GM21717 (cell line): ENCODE results near the gene GALNT4.

ENCODE experiments used
- ATAC-seq: cut with Tn5 transposase; IDR thresholded peaks from one replicate; pipeline ENCODE4 v1.9.1; 2021; ENCODE audit warnings: mild to moderate bottlenecking, moderate library complexity; ENCODE audit not compliant: unreplicated experiment

The GALNT4 gene

DNA sequence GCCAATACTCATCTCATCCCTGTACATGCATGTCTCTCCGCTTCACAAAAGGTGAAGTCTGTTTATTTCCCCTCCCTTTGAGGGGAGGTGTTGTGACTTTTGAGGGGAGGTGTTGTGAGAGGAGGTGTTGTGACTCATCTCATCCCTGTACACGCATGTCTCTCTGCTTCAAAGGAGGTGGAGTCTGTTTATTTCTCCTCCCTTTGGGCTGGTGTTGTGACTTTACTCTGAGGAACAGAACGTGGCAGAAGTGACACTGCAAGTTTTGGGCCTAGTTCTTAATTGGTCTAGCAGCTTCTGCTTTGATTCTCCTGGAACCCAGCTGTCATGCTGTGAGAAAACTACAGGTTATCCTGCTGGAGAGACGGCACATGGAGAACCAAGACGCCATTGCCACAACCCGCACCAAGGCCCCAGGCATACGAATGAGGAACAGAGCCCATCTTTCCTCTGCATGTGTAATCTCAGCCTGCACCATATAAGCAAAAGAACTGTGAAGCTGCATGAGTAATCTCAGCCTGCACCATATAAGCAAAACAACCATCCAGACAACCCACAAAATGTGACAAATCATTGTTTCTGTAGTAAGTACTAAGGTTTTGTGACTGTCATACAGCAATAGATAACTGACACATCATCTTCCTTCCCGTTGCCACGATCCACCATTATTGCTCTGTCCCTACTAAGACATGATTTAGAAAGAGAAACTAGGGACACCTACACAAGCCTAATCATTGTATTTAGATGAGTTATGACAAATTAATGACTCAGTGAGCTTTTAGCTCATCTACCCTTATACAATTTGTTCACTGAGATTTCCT is 30.0 kb downstream of the GALNT4 start:
- peak; percentile 67 for ATAC-seq

DNA sequence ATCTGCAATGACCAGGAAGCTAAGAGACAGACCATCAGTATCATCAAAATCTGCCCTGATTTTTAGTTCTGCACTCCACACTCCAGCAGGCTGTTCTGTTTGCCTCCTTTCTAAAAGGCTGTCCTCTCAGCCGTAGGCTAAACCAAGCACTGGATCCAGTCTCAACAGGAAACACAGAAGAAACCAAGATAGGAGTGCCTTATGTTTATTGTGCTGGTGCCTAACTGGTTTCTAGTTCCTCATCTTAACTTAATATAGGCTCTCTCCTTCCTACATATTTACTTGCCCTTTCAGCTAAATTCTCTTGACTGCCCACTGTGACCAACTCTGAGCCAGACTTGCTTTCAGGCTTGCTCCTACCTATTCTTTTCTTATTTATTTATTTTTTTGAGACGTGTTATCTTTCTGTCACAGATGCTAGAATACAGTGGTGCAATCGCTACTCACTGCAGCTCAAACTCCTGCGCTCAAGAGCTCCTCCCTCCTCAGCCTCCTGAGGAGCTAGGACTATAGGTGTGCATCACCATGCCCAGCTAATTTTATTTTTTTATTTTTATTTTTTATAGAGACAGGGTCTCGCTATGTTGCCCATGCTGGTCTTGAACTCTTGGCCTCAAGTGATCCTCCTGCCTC is 30.8 kb downstream of the GALNT4 start:
- no peak for ATAC-seq

DNA sequence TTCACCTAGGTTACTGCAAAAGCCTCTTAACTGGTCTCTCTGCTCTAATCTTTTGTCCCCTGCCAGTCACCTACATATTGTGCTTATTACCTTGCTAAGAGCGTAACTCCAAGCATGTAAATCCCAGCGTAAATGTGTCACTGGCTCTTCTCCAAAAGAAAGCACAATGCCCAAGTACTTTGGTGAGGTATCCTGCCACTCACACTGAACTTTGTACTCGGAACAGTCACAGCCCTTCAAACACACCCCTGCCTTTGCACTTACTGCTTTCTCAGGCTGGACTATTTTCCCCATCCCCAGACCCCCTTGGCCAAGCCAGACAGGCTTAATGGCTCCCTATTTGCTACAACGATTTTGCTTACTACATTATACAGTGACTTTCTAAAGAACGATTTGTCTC is 31.7 kb downstream of the GALNT4 start:
- ATAC-seq, result no peak

DNA sequence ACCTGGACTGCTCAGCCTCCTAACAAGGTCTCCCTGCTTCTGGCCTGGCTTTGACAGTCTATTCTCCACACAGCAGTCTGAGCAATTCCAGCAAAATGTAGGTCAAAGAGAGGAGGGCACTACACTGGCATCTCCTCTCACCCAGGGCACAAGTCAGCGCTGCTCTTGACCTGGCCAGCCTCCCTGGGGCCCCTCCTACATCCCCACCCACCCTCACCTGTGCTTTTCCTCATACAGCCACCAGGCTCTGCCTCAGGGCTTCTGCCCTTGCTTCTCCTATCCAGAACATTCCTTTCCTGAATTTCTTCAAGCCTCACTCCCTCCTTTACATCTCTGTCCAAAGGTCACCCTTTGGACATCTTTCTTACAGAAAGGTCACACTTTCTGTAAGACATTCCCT is 33.7 kb downstream of the GALNT4 start:
- ATAC-seq, result no peak

DNA sequence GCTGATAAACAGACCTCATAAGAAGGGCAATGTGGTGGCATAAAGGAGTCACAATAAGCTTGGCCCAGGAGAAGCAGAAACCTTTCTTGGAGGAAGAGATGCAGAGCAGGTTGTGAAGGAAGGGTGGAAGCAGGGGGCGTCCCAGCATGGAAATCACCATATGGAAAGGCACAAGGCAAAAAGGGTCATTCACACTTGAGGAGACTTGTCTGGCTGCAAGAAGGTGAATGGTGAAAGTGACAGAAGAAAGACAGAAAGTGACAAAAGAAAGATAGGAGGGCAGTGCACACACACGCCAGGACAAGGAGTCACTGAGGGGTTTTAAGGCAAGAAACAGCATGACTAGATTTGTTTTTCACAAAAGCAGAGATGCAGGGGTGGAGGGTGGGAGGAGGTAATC is 38.3 kb downstream of the GALNT4 start:
- ATAC-seq, result no peak

DNA sequence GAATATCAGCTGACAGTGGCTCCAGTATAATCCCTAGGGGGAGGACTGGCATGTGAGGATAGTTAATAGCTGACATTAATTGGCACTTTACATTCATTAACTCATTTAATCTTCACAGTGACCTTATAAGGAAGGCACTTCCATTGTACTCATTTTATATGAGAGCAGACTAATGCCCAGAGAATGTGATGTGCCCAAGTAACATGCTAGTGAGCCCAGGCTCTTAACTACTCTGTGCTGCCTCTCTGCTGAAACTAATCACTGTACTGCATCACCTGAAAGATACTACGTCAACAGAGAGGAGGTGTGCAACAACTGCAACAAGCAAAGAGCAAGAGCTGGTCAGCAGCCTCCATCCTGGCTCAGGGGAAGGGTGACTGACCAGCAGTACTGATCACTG is 40.1 kb downstream of the GALNT4 start:
- no peak for ATAC-seq

DNA sequence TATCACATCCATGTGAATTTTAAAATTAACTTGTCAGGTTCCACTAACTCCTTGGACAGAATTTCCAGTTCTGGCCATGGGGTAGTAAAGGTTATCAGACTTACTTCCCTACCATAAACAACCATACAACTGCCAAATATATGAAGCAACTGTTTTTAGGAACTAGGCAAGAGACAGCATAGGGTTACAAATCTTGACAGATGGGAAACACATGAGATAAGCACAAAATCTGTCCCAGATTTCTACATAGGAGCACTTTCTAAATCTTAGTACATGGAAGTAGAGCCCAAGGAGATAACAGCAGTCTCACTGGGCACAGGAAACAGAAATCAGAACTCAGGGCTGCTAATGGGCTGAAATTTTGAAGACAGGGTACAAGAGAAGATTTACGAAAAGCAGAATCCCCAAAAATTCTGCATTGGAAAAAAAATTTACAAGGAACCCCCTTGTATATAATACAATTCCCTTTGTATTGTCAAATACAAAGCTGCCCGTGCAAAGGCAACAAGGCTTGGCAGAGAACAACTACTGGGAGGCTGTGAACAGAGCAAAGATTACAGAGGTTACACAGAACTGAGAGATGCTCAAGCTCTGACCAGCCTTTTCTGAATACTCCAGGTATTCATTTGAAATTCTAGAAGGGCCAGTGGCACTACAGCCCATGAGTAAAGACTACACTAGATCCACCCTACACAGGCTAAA is 43.2 kb downstream of the GALNT4 start:
- no peak for ATAC-seq

DNA sequence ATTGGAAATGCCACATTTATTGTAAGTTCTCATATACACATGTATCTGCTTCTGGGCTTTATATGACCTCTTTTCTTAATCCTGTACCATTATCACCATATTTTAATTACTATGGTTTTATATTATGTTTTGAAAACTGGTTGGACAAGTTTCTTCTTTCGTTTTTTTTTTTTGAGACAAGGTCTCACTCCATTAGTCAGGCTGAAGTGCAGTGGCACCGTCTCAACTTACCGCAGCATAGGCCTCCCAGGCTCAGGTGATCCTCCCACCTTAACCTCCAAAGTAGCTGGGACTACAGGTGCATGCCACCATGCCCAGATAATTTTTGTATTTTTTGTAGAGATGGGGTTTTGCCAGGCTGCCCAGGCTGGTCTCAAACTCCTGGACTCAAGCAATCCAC is 44.6 kb downstream of the GALNT4 start:
- ATAC-seq, result no peak

DNA sequence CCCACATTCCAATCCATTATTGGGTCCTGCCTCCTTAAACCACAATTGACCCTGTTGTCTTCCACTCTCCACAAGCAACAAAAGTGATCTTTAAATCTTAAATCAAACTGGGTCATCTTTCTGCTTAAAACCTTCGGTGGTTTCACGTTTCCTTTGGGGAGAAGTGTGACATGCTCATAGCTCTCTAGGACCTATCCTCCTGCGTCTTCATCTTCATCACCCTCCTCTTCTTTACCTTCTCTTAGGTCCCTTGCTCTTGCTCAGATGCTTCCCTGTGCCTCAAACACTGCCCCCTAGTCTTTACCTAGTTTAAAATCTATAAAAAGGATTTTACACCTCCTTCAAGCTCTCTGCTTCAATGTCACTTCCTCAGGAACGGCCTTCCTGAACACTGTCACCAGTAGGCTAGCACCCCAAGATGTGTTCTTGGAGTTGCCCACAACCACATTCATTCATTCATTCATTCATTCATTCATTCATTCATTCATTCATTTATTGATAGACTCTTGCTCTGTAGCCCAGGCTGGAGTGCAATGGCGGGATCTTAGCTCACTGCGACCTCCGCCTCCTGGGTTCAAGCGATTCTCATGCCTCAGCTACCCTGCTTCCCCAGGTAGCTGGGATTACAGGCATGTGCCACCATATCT is 46.8 kb downstream of the GALNT4 start:
- ATAC-seq, result no peak

DNA sequence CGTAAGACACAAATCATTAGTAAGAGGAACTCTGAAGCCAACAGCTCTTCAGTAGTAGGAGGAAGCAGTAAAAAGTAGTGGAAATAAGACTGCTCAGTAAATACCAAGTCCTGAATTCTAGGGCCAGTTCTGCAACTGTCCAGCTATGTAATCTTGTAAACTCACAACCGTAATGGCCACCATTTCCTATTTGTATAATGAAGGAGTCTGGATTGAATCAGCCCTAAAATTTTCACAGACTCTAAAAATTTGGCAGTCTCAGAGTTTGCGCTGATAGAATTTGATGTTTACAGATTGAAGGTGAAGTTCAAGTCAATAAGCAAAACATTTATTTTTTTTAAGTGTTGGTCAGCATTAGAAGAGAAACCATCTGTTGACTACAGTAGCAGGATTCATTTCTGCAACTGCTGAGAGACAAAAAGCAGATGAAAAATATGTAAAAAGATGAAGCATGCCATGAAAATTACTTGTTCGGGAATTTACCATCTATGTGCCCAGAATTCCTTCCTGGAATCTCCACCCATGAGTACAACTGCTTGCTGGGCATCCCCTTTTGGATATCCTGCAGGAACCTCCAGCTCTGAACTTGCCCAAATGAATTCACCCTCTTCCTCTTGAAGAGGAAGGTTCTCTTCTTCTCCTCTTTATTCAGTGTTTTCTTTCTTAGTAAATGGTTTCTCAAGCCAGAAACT is 47.5 kb downstream of the GALNT4 start:
- no peak for ATAC-seq

DNA sequence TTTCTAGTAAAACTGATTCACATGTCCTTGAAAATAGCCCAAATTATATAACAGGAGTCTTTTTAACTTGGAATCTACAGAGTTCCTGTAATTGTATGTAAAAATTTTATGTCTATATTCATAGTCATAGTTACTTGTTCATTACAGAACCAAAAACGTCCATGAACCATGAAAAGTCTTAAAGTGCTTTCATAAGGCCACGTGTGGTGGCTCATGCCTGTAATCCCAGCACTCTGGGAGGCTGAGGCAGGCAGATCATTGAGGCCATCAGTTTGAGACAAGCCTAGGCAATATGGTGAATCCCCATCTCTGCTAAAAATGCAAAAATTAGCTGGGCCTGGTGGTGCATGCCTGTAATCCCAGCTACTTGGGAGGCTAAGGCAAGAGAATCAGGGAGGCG is 48.4 kb downstream of the GALNT4 start:
- ATAC-seq, result no peak

DNA sequence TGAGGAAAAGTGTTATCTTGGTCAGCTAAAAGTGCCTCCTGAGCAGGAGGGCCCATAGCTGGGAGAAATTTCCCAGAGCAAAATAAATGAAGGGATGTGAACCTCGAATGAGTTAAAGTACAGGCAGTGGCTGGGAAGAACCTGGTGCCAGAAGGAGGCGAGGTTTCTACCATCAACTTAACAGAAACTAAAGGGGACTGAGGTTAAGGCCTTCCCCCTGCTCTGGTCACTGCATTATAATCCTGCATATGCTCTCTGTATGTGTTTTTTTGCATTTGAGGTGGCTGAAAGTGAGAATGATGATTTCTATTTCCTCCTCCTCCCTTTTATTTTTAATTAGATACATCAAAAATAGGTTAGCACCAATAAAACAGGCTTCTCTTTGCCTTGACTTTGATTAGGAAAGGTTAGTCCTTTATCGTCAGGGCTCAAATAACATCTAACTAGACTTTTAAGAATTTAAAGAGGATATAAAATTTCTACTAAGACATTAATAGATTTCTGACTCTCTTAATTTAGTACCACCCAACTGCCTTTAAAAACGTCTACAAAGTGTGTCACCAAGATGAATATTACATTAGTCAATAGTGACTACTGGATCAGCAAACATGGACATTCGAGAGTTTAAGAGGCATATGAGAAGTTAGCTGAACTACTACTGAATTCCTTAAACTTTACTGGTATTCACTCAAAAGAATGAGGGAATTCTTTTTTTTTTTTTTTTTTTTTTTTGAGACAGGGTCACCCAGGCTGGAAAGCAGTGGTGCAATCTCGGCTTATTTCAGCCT is 49.2 kb downstream of the GALNT4 start:
- ATAC-seq, result peak; percentile 42

DNA sequence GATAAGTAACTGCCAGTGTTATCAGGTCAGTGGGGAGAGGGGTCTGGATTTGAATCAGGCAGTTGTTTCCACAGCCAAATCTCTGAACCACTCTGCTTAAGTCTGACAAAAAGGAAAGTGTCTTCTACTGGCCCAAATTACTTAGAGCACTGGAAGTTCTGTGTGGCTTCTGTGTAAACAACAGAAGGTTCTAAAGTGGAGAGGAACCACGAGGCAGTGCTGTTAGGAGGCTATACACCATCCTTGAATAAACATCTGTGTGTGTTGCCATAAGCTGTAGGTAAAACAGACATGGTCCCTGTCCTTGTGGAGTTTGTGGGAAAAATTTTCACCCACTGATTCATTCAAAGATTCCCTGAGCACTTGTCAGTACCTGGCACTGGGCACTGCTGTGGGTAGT is 50.0 kb downstream of the GALNT4 start:
- no peak for ATAC-seq
